HG02943 (cell line): Measurements from ENCODE around the gene DLG1.

ENCODE experiments used
- ATAC-seq: cut with Tn5 transposase; IDR thresholded peaks from one replicate; pipeline ENCODE4 v1.9.1; 2021; ENCODE audit warnings: mild to moderate bottlenecking, low read depth, moderate library complexity; ENCODE audit not compliant: unreplicated experiment

DLG1 gene

DNA sequence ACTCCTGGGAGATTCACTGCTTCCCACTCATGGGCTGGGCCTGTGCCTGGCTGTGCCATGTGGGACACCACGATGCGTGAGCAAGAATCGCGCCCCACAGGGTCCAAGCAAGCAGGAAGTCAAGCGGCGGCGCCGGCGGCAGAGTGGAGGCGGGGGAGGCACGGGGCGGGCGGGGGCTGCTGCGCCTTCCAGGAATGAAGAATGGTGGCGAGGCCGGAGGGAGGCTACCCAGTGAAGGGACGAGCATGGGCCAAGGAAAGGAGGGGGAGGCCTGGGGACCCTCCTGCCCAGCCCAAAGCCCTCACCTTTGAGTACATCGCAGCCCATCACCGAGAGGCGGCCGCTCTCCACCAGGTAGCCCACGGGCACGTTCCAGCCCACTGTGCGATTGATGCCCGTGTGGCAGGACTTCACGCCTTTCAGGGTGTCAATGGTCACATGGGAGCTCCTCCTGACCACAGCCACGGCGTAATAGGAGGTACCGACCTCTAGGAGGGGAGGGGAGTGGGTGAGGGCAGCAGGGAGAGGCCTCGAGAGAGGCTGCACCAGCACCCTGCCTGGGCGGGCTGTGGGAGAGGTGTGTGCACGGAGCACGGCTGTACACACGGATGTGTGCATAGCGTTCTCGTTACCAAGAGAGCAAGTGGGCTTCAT is 274.3 kb downstream of the DLG1 start:
- ATAC-seq = no peak

DNA sequence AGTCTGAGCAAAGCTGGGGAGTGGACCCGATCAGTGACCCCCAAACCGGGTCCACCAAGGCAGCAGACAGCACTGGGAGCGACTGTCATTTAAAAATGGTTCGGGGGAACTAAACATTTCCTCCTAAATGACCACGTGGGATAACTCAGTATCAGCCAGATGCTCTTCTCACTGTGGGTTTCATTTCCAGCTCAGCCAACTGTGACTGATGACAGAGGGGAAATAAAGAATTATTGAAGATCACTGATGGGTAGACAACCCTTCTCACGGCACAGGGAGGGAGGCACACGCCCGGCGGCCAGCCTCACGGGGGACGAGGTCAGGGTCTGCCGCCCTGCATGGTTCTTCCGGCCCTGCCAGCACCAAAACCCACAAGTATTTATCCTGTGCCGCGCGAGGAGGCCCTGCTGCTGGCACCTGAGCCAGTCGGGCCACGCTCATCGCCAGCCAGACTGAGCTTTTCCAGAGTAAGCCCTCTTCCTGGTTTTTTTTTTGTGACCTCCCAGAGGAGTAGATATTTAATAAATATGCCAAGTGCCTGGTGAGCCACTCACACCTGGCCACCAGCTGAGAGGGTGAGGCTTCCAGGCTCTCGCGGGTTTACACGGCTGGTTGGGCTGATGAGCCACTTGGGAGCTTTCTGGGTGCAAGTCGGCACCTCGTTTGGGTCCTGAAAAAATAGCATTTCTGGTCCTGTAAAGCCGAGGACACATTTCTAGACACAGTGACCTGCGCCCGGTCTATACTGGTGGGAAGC is 275.0 kb downstream of the DLG1 start:
- ATAC-seq = peak; percentile 46

DNA sequence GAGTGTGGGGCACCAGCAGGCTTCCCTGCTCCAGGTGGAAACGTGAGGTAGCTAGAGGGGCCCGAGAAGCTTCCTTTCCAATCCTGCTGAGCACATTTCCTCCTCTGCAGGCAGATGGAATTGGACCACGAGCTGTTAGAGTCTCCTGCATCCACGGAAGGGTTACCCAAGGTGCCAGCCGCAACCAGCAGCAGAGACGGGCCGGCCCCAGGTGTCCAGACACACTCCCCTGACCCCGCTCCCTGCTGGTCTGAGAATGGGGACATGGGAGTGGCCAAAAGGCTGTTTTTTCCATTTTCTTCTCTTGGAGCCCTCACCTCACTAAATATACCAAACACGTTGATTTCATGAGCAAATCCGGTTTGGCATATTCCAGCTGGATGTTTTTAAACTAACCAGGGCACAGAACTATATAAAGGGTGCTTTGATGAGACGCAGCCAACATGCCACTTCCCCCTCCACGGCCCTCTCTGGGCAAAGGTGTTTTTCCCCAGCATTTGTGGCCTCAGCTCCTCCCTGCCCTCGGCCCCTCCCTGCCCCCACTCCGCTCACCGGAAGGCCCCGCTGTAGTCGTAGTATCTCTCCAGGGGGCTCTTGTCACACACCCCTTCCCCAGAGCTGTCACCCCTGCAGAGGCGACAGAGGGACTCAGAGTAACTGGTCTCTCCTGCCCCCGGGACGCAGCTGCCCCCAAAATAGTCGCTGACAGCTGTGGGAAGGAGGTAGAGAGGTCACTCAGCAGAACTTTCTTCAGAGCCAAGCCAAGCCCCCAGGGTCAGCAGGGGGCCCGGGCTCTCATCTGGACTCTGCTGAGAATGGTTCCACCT is 275.8 kb downstream of the DLG1 start:
- peak; percentile 41 for ATAC-seq

DNA sequence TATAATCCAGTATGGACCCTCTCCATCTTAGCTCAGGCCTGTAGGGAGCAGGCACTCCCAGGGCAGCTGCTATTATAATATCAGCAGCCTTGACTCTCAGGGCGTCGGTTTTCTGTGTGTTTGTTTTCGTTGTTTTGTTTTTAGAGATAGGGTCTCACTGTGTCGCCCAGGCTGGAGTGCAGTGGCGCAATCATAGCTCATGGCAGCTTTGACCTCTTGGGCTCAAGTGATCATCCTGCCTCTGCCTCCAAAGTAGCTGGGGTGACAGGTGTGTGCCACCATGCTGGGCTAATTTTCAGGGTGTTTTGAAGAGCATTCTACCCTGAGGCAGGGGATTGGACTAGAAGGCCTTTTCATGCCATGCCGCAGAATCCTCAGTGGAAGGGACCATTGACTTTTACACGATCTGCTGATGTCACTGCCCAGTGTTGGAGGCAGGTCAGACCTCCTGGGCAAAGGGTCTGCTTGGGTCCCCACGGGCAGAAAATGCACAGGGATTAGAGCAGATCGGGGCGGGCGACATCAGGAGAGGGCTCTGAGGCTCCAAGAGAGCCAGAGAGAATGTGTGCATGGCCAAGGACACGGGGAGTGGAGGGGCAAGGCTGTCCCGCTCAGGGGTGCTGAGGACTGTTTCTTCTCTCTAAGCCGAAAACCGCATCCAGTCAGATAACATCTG is 276.5 kb downstream of the DLG1 start:
- no peak for ATAC-seq

DNA sequence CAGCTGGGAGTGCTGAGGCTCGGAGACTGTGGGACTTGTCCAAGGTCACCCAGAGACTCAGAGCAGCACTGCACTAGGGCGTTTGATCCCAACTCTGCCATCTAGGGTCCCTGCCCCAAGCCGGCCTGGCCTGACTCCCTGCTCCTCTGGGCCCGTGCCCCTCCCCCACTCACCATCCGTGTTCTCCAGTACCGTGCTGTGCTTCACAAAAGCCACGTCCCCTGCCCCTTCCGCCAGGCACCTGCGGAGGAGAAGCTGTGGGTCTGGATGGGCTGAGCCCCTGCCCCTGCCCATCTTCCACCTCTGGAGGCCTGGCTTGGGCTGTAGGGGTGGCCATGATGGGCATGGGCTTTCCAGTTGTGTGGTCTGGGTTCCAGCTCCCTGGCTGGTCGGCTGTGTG is 277.2 kb downstream of the DLG1 start:
- ATAC-seq = no peak

DNA sequence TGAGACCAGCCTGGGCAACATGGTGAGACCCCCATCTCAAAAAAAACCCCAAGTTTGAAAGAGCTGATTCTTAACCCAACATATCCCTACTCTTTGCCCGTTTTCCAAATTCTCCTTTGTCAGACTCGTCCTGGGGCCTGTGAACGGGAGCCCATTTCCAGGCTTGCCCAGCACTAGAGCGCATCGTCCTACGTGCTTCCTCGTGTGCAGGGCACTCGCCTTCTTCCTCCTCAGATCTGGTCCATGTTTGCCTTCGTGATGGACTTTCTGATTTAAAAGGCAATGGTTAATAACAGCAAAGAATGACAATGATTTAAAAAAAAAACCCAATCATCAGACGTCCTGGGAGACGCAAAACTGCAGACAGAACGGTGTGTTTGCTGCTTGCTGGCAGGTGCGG is 278.9 kb downstream of the DLG1 start:
- ATAC-seq = no peak

DNA sequence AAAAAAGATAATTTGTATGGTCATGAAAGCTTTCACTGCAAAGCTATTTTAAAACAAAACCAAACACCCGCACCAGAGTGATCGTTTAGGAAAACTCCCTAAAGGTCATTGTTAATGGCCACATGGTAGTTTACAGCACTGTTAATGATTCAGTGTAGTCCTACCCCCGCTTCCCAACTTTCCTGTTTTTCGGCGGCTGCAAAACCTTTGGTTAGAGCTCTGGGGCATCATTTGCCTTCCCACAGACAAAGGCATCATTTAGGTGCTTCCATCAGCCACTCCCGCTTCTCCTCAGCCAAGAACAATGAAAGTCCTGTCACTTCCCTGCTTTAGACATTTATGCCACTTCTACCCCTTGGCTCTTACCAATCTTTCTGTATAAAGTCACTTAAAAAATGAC is 279.4 kb downstream of the DLG1 start:
- no peak for ATAC-seq

DNA sequence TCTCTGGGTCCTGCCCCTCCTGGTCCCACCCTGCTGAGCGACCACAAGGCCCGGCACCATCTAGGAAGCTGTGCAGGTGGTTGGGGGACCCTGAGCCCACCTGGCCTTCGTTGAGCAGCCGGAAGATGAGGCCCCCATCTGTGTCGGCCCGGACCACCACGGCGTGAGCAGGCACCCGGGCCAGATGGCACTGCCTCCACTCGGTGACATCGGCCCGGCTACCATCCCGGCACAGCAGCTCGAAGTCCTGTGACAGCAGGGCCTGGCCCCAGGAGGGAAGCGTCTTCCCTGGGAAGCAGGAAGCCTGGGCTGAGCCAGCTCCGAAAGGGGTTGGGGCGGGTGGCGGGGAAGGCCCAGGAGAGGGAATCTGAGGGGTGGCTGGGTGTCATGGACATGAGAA is 281.4 kb downstream of the DLG1 start:
- ATAC-seq = no peak

DNA sequence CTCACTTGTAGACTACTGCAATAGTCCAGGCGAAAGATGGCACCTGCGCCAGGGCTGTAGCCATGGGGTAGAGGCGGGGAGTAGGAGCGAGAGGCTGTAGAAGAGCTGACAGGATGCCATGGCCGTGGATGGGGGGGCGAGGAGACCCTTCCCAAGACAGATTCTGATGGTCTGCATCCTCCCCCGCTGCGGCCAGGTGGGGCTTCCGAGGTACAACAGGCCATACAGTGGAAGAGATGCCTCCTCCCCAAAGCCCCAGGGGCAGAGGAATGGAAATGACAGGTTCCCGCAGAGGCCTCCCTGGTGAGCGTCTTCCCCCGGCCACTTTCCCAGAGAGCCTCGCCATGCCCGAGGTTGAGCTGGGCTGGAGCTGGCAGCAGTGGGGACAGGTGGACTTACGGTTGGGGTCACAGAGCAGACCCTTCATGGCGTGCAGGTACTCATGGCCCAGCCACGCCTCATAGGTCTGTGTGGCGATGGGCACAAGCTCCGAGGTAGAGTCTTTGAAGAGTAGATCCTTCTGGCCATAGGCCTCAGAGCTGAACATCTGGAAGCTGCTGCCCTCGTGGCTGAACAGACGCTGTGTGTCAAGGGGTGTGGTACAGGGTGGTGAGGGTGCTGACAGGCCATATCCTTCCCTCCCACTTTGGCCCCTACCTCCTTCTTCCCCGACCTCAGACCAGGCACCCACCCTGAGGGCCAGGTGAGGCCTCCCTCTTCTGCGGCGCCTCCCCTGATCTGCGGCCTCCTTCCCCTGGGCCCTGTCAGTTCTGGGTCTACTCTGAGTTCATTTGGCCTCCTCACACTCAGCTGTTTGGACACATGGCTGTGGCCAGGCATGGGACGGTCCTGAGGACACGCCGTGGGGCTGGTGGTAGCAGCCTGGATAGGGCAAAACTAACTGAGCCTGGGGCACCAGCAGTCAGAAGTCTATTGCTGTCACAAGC is 282.3 kb downstream of the DLG1 start:
- ATAC-seq = no peak

DNA sequence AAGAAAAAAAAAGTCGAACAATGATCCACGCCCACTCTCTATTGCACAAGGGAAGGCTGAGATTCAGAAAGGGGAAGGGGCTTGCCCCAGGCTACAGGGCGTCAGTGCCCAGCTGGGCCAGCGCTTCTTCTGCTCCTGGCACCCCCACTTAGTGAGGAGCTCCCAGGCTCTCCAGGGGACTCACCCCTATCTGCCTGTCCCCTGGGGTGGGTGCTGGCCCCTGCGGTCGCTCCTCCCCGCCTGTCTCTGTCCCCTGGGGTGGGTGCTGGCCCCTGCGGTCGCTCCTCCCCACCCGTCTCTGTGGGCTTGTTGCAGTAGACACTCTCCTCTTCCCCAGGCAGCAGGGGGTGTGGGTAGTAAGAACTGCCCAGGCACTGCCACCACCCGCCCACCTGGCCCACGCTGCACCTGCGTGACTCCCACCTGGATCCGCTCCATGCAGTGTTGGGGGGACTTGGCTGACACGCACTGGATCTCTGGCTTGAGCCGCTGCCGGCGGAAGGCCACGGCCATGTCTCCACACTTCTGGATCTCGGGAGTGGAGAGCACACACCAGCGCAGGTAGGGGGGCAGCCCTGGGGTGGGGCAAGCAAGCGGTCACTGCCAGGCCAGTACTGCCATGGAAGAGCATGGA is 283.4 kb downstream of the DLG1 start:
- no peak for ATAC-seq

DNA sequence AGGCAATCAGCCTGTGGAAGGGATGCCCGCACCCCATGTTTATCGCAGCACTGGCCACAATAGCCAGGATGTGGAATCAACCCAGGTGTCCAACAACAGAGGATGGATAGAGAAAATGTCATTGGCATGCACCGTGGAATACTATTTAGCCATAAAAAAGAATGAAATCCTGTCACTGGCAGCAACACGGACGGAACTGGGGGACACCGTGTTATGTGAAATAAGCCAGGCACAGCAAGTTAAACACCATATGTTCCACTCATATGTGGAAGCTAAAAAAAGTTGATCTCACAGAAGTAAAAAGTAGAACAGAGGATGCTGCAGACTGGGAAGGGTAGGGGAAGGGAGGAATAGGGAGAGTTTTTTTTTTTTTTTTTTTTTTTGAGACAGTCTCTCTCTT is 284.4 kb downstream of the DLG1 start:
- no peak for ATAC-seq

DNA sequence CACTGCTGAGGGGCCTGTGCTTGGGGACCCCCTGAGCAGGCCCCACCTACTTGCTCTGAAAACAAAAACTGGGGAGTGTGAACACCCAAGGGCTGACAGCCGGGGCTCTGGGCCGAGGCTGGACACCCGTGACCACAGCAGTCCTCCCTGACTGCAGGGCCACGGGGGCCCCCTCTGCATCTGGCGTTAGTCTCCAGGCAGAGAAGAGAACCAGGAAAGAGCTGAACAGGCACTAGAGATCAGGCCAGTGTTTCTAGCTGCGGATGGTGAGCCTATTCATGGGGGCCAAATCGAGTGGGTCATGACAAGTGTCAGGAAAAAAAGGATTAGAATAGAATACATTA is 285.9 kb downstream of the DLG1 start:
- ATAC-seq = no peak

DNA sequence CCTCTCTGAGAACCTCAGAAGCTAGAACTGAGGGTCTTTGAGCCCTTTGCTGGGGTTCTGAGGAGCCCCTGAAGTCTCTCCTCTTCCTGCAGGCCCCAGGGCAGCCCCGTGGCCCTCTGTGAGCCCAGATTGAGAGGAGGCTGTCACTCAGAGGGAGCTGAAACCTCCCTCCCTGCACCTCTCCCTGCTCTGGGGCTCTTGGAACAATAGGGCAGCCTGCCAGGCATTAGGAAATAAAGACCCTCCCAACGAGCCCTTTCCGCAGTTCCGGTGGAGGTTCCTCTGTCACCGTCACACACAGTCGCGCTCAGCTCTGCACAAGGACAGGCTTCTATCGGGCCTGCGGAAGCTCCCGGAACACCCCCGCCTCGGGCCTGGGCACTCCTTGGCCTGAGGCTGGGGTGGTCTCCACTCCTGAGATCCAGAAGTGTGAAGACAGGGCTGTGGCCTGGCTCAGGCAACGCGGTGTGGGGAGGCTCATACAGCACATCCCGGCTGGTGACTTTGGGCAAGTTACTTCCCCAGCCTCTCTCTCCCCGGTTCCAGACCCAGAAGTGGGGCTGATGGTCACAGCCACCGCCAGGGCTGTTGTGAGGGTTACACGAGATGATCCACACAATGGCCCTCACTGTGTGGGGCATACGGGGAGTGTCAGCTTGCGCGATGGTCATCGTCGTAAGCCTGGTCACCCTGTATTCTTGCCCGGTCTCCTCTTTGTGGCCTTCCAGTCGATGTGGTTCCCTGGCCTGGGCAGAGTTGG is 286.5 kb downstream of the DLG1 start:
- no peak for ATAC-seq

DNA sequence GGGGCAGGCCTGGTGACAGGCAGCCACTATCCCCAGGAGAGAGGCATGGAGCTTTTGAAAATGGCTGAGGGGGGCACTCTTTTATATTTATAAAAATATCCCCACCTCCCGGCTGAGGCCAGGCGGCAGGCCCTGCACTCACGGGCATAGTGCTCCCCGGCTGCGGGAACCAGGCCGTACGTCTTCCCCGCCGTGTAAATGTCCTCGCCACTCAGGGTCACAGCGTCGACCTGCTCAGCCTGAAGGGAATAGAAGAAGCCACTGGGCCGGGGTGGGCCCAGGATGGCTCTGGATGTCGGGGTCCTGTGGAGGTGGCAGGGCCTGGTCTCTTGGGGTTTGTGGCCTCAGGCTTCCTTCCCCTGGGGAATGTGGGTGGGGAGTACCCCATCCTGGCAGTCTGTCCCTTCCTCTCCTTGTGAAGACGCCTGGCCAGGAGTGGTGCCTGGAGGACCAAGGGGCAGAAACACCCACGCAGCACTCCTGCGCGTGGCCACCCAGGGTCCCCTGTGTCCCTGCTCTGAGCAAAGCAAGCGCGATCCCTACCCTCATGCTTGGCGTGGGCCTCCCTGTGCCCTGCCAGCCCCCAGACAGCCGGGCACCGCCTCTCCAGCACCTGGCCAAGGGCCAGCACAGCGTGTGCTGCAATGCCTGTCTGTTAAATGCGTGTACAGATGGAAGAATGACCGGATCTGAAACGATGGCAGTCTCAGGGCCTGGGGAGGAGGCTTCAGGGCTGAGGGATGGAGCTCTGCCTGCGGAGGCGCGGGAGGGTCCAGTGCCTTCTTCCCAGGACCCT is 287.7 kb downstream of the DLG1 start:
- no peak for ATAC-seq

DNA sequence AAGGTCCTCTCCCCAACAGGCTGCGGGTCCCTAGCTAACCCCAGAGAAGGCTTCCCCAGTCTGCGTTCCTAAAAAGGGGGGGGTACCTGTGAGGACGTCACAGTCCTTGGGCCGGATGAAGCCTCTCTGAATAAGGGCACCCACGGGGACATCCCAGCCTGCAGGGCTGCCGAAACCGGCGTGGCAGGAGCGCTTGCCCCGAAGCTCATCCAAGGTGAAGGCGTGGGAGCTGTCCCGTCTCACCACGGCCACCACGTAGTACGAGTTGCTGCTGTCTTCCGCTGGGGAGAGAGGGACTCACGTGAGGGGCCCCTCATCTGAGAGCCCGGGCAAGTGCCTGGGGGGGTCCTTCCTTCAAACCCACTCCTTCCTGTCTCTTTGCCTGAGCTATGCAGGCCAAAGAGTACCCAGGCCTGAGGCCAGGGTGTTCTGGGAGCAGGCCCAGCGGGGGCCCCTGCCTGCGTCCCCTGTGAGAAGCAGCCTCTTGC is 288.8 kb downstream of the DLG1 start:
- ATAC-seq = no peak

DNA sequence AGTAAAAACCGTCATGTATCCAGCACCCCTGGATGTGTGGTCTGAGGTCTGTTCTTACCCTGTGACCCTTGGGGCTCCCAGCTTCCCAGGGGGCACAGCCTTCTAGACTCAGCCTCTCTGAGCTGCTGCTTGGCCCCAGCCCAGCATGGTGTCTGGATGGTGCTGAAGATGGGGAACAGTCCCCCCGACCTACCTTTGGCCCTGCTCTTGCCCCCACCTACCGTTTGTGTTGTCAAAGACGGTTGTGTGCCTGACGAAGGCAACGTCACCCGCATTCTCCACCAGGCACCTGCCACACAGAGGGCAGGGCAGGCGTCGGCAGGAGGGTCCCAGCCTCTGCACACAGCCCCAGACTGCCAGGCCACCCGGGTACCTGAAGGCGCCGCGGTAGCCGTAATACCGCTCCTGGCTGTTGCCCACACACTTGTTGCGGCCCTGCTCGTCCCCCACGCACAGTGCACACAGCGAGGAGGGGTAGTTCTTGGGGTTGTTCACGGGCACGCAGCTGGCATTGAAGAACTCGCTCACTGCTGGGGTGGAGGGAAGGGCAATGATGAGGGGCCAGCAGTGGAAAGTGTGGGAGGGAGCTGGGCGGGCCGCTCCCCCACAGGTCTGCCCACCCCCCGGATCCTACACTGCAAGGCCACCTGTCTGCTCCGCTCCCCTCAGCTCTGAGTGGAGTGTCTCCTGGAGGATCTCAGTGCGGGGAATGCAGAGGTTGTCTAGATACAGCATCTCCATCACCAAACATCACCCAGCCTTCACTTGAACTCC is 289.8 kb downstream of the DLG1 start:
- ATAC-seq = no peak

DNA sequence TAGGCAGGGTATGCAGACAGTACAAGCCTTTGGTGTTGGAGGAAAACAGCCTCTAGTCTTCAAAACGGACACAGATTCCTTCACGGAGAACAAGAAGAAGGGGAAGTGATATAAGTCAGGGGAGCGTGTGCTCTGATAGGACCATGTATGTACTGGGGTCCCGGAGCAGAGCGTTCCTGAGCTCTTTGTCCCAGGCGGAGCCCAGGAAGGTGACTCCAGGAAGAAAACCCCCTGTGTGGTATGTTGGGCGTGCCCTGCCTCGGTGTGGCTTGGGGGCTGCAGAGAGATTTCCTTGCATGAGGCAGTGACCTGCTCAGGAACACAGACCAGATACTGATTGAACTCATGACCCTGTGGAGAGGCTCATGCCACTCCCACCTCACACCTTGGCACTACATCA is 290.5 kb downstream of the DLG1 start:
- ATAC-seq = no peak
